ENCODE measurements around the gene SIX2.

GRCh38 chr2:44996356-44996755 lies 12.9 kb downstream of the SIX2 start:
- TF ChIP-seq RAD21 (IDR thresholded peaks at IDR 0.05) (no peak), FOXA1 (IDR thresholded peaks at IDR 0.05) (no peak), CTCF (IDR thresholded peaks at IDR 0.05; ENCODE audit: low read depth, low read length, missing input control) (no peak), HNF4G (IDR thresholded peaks at IDR 0.05) (no peak), MAX (IDR thresholded peaks at IDR 0.05) (no peak), EGR1 (IDR thresholded peaks at IDR 0.05; ENCODE audit: low read depth in 2 of 2) (no peak), REST (IDR thresholded peaks at IDR 0.05) (no peak), GABPA (IDR thresholded peaks at IDR 0.05 in 1 of 2, conservative IDR thresholded peaks at IDR 0.05 in 1 of 2) (no peak), HNF4A (conservative IDR thresholded peaks at IDR 0.05) (no peak), YY1 (IDR thresholded peaks at IDR 0.05) (no peak), SP1 (IDR thresholded peaks at IDR 0.05) (no peak)
